ENCODE data around the gene CCDC112. TPM values are rescaled to one million over a fixed set of nuclear protein-coding genes. Genes with fewer than 3 reads are reported as not detected.

Gene CCDC112
- total RNA-seq, 2 donors from 2014 or later, result 8.4 to 11.1 TPM

DNA sequence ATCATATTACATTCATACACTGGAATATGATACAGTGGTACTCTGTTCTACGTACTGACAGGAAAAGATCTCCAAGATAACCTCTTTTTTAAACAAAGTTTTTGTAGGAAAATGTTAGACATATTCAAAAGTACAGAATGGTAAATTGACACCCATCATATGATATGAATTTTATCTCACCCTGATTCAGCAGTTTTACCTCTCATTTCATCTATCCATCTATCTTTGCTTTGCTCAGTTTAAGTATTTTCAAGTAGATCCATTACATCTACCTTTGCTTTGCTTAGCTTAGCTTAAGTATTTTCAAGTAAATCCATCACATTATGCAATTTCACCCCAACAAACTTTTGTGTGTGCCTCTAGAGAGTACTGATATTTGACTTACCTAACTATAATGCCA is 14.3 kb downstream of the CCDC112 start:
- H3K9me3 ChIP-seq, result no peaks in the 10 kb centered on the region
- H3K27ac ChIP-seq, result no peak overlapping the region
- no peak for TF ChIP-seq CTCF (IDR thresholded peaks at IDR 0.05)
- H3K4me3 ChIP-seq, result no peak overlapping the region
- DNase-seq (ENCODE audit: low spot score), result no peak
- no peaks in the 10 kb centered on the region for H3K27me3 ChIP-seq (replicated peaks; ENCODE audit: insufficient read depth)
- H3K4me1 ChIP-seq (ENCODE audit: control insufficient read depth in 1 of 2, low read depth in 2 of 2), result no peaks in the 10 kb centered on the region
- no peaks in the 10 kb centered on the region for H3K36me3 ChIP-seq
- ATAC-seq (ENCODE audit: insufficient number of reproducible peaks, low FRiP score, low read depth), result no peak

DNA sequence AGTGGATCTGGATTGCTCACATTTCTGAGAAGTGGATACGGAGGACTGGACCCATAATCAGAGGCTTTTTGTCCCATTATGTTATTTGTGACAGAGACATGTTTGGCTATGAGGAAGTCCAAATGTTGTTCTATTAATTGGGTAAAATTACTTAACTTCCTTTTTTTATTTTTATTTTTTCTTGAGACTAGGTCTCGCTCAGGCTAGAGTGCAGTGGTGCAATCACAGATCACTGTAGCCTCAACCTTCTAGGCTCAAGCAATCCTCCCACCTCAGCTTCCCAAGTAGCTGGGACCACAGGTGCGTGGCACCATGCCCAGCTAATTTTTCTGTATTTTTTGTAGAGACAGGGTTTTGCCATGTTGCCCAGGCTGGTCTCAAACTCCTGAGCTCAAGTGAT is 21.9 kb downstream of the CCDC112 start:
- no peaks in the 10 kb centered on the region for H3K9me3 ChIP-seq
- TF ChIP-seq CTCF (IDR thresholded peaks at IDR 0.05), result no peak
- no peak overlapping the region for H3K4me3 ChIP-seq
- H3K4me1 ChIP-seq (ENCODE audit: control insufficient read depth in 1 of 2, low read depth in 2 of 2), result no peaks in the 10 kb centered on the region
- ATAC-seq (ENCODE audit: insufficient number of reproducible peaks, low FRiP score, low read depth) (no peak), DNase-seq (ENCODE audit: low spot score) (no peak)
- no peak overlapping the region for H3K27ac ChIP-seq
- peaks cover 10% of the 10 kb centered on the region for H3K36me3 ChIP-seq
- no peaks in the 10 kb centered on the region for H3K27me3 ChIP-seq (replicated peaks; ENCODE audit: insufficient read depth)

- Histone ChIP-seq H3K27ac (no peak overlapping the region), H3K36me3 (peaks cover 10% of the 10 kb centered on the region), H3K4me1 (ENCODE audit: control insufficient read depth in 1 of 2, low read depth in 2 of 2) (no peaks in the 10 kb centered on the region), H3K4me3 (no peak overlapping the region), H3K27me3 (replicated peaks; ENCODE audit: insufficient read depth) (no peaks in the 10 kb centered on the region), H3K9me3 (no peaks in the 10 kb centered on the region)
- no peak for TF ChIP-seq CTCF (IDR thresholded peaks at IDR 0.05)
- ATAC-seq (ENCODE audit: insufficient number of reproducible peaks, low FRiP score, low read depth) (no peak), DNase-seq (ENCODE audit: low spot score) (no peak)
Measured at GRCh38 chr5:115272297-115272958, 24.0 kb downstream of the CCDC112 start.

DNA sequence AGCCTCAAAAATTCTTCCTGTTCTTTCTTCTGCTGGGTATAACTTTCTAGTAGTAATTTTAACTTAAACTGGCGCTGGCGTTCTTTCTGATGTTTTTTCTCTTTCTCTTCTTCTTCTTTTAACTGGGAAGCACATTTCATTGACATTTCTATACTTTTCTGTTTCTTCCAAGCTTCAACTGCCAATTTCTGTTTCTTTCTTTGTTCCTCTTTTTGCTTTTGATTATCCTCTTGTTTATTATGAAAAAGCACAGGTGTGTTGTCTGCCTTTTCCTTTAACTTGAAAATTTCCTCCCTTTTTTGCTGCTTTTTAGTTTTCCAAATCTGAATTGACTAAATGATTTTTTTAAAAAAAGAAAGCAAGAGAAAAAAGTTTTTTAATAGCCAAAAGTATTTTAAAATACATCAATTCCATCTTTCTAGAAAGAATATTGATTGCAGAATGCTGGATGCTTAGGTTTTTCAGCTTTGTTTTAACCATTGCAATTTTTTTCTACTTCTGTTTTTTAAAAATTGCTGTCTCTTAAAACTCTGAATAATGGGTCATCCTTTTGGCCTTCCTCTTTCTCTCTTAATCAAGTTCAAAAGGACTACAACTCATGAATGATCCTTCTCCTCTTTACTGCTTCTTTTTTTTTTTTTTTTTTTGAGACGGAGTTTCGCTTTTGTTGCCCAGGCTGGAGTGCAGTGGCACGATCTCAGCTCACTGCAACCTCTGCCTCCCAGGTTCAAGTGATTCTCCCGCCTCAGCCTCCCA is 25.0 kb downstream of the CCDC112 start:
- Histone ChIP-seq H3K4me1 (ENCODE audit: control insufficient read depth in 1 of 2, low read depth in 2 of 2) (no peaks in the 10 kb centered on the region), H3K4me3 (no peak overlapping the region), H3K36me3 (peaks cover 10% of the 10 kb centered on the region), H3K9me3 (no peaks in the 10 kb centered on the region), H3K27me3 (replicated peaks; ENCODE audit: insufficient read depth) (no peaks in the 10 kb centered on the region), H3K27ac (no peak overlapping the region)
- TF ChIP-seq CTCF (IDR thresholded peaks at IDR 0.05), result no peak
- DNase-seq (ENCODE audit: low spot score) (no peak), ATAC-seq (ENCODE audit: insufficient number of reproducible peaks, low FRiP score, low read depth) (no peak)

GRCh38 chr5:115267617-115268016 is 28.8 kb downstream of the CCDC112 start:
- ATAC-seq (ENCODE audit: insufficient number of reproducible peaks, low FRiP score, low read depth) (no peak), DNase-seq (ENCODE audit: low spot score) (no peak)
- Histone ChIP-seq H3K36me3 (no peaks in the 10 kb centered on the region), H3K4me3 (no peak overlapping the region), H3K27me3 (replicated peaks; ENCODE audit: insufficient read depth) (no peaks in the 10 kb centered on the region), H3K27ac (no peak overlapping the region), H3K9me3 (no peaks in the 10 kb centered on the region), H3K4me1 (ENCODE audit: control insufficient read depth in 1 of 2, low read depth in 2 of 2) (no peaks in the 10 kb centered on the region)
- no peak for TF ChIP-seq CTCF (IDR thresholded peaks at IDR 0.05)
